HepG2 (cell line): ENCODE data around the gene DAB1. TPM values are rescaled to one million over a fixed set of nuclear protein-coding genes. Genes with fewer than 3 reads are reported as not detected.

Source experiments
- ATF6 ChIP-seq: sonication (generic); formaldehyde crosslinking; conservative IDR thresholded peaks from 2 replicates; pipeline ENCODE4 v1.4.0; 2020; ENCODE audit warnings: missing genetic modification reagents
- CSRNP1 ChIP-seq: sonication (generic); formaldehyde crosslinking; IDR thresholded peaks from 2 replicates; pipeline ENCODE4 v1.8.1; 2023; ENCODE audit warnings: mild to moderate bottlenecking, missing genetic modification reagents
- ELF4 ChIP-seq: sonication (generic); formaldehyde crosslinking; IDR thresholded peaks from 2 replicates; pipeline ENCODE4 v1.5.0; 2020; ENCODE audit warnings: missing genetic modification reagents, mild to moderate bottlenecking, moderate library complexity, borderline replicate concordance
- ELK4 ChIP-seq: sonication (generic); formaldehyde crosslinking; IDR thresholded peaks from 2 replicates; pipeline ENCODE4 v1.9.0; 2021; ENCODE audit warnings: missing genetic modification reagents, borderline replicate concordance
- FOSL1 ChIP-seq: sonication (generic); formaldehyde crosslinking; IDR thresholded peaks from 2 replicates; pipeline ENCODE4 v1.9.0; 2021; ENCODE audit warnings: missing genetic modification reagents, borderline replicate concordance
- MEF2D ChIP-seq: sonication (generic); formaldehyde crosslinking; IDR thresholded peaks from 2 replicates; pipeline ENCODE4 v1.5.1; 2020; ENCODE audit warnings: mild to moderate bottlenecking, missing genetic modification reagents
- MLXIP ChIP-seq: sonication (generic); formaldehyde crosslinking; IDR thresholded peaks from 2 replicates; pipeline ENCODE4 v1.9.0; 2021; ENCODE audit warnings: missing genetic modification reagents, borderline replicate concordance
- PAWR ChIP-seq: sonication (generic); formaldehyde crosslinking; IDR thresholded peaks from 2 replicates; pipeline ENCODE4 v1.4.0; 2020; ENCODE audit warnings: missing genetic modification reagents, mild to moderate bottlenecking, borderline replicate concordance
- PAXIP1 ChIP-seq: sonication (generic); formaldehyde crosslinking; conservative IDR thresholded peaks from 2 replicates; pipeline ENCODE4 v1.4.0; 2020; ENCODE audit warnings: mild to moderate bottlenecking, missing genetic modification reagents, moderate library complexity
- RELA ChIP-seq: sonication (generic); formaldehyde crosslinking; IDR thresholded peaks from 2 replicates; pipeline ENCODE4 v1.4.0; 2020; ENCODE audit warnings: missing genetic modification reagents
- SMARCE1 ChIP-seq: fragments of 450-650 bp; IDR thresholded peaks from 2 replicates; pipeline ENCODE4 v1.6.1; 2017; ENCODE audit warnings: borderline replicate concordance
- SNRNP70 ChIP-seq: fragments of 200-400 bp; formaldehyde crosslinking; IDR thresholded peaks from 2 replicates; pipeline ENCODE4 v1.6.1; 2017; ENCODE audit warnings: mild to moderate bottlenecking, low read depth, low read length, moderate library complexity
- SSRP1 ChIP-seq: IDR thresholded peaks from 2 replicates; pipeline ENCODE4 v1.6.1; 2016; ENCODE audit warnings: control low read depth
- TBP ChIP-seq: sonication (generic); formaldehyde crosslinking; IDR thresholded peaks from 2 replicates; pipeline ENCODE4 v1.5.0; 2020; ENCODE audit warnings: missing genetic modification reagents
- TP53 ChIP-seq: sonication (generic); formaldehyde crosslinking; conservative IDR thresholded peaks from 2 replicates; pipeline ENCODE4 v1.4.0; 2020; ENCODE audit warnings: missing genetic modification reagents
- ZNF44 ChIP-seq: sonication (generic); formaldehyde crosslinking; IDR thresholded peaks from 2 replicates; pipeline ENCODE4 v1.5.1; 2020; ENCODE audit warnings: mild to moderate bottlenecking, missing genetic modification reagents
- ZNF557 ChIP-seq: sonication (generic); formaldehyde crosslinking; IDR thresholded peaks from 2 replicates; pipeline ENCODE4 v1.4.0; 2020; ENCODE audit warnings: missing genetic modification reagents
- ZNF768 ChIP-seq: sonication (generic); formaldehyde crosslinking; IDR thresholded peaks from 2 replicates; pipeline ENCODE4 v1.4.0; 2020; ENCODE audit warnings: missing genetic modification reagents
- polyA plus RNA-seq, 8 experiments: library from polyadenylated mRNA; depleted of rRNA in 3 of 8; stranded (reverse) in 7 of 8; unstranded in 1 of 8; fragments of >200 nt; fragmentation: Illumina TruSeq in 4 of 8; extraction: Trizol in 4 of 8; gene quantifications; 2 replicates each; pipeline versions ENCODE4 v1.2.1 to v1.2.3, GENCODE V29; 2011 to 2016; ENCODE audit warnings: low read depth in 4 of 8, missing spikeins in 1 of 8, mixed read lengths in 1 of 8; ENCODE audit not compliant: insufficient read depth in 1 of 8
- total RNA-seq, 5 experiments: library from RNA; depleted of rRNA; stranded (reverse); fragments of >200 nt; fragmentation: Illumina TruSeq; extraction: Trizol; gene quantifications; 2 replicates each; pipeline ENCODE4 v1.2.3, GENCODE V29; 2016; ENCODE audit warnings: low read depth in 1 of 5

Gene DAB1
- total and polyA plus RNA-seq, 2 of the 13 experiments (the other 11 are each of a cell fraction or from before 2014, with no cell fraction given): 0.04 to 0.13 TPM

- TF ChIP-seq PAXIP1 (peak; percentile 98), PAWR (CRISPR knock-in tag) (no peak), MEF2D (CRISPR knock-in tag) (peak; percentile 79), FOSL1 (CRISPR knock-in tag) (peak; percentile 98), ELF4 (CRISPR knock-in tag) (peak; percentile 80), SNRNP70 (no peak), ZNF44 (CRISPR knock-in tag) (no peak), ATF6 (CRISPR knock-in tag) (peak; percentile 74; the same call in 1 of the 2 replicates), SSRP1 (CRISPR knock-in tag) (peak; percentile 91; the same call in 1 of the 2 replicates), SMARCE1 (no peak; the same call in 1 of the 2 replicates), RELA (CRISPR knock-in tag) (peak; percentile 78; the same call in 1 of the 2 replicates), MLXIP (no peak), ELK4 (CRISPR knock-in tag) (no peak), CSRNP1 (CRISPR knock-in tag) (0 out of 2 replicates have a peak, but pooled peaks have one; percentile 48), ZNF557 (no peak), ZNF768 (CRISPR knock-in tag) (peak; percentile 87; the same call in 1 of the 2 replicates), TBP (CRISPR knock-in tag) (no peak), TP53 (CRISPR knock-in tag) (no peak)
These were observed 143.8 kb downstream of the DAB1 start (continued) for GRCh38 chr1:57279909-57280666.
